ENCODE measurements around the gene NKD1. TPM values are rescaled to one million over a fixed set of nuclear protein-coding genes. Genes with fewer than 3 reads are reported as not detected.

NKD1 gene
- total RNA-seq, 1 donor from 2014 or later: 1.7 TPM

GRCh38 chr16:50566014-50566962 lies 18.1 kb downstream of the NKD1 start:
- Histone ChIP-seq H3K36me3 (no peaks in the 10 kb centered on the region), H3K9me3 (no peaks in the 10 kb centered on the region), H3K27me3 (no peaks in the 10 kb centered on the region), H3K4me3 (no peak overlapping the region), H3K4me1 (no peaks in the 10 kb centered on the region), H3K27ac (no peak overlapping the region)
- intact Hi-C loops (cut with DNase I): no loop called here
- DNase-seq (ENCODE audit: extremely low spot score in 2 of 2): no peak
- no peak for TF ChIP-seq POLR2AphosphoS5 (IDR thresholded peaks at IDR 0.05; ENCODE audit: insufficient read depth in 1 of 2, low read depth in 1 of 2)
- TF ChIP-seq POLR2A (IDR thresholded peaks at IDR 0.05): no peak
- no peak for TF ChIP-seq CTCF (IDR thresholded peaks at IDR 0.05)

GRCh38 chr16:50567651-50568050 lies 19.5 kb downstream of the NKD1 start:
- intact Hi-C loops (cut with DNase I): no loop called here
- Histone ChIP-seq H3K4me1 (no peaks in the 10 kb centered on the region), H3K9me3 (no peaks in the 10 kb centered on the region), H3K27me3 (no peaks in the 10 kb centered on the region), H3K36me3 (no peaks in the 10 kb centered on the region), H3K27ac (no peak overlapping the region), H3K4me3 (no peak overlapping the region)
- no peak for TF ChIP-seq CTCF (IDR thresholded peaks at IDR 0.05)
- no peak for TF ChIP-seq POLR2A (IDR thresholded peaks at IDR 0.05)
- TF ChIP-seq POLR2AphosphoS5 (IDR thresholded peaks at IDR 0.05; ENCODE audit: insufficient read depth in 1 of 2, low read depth in 1 of 2): no peak
- DNase-seq (ENCODE audit: extremely low spot score in 2 of 2): no peak

GRCh38 chr16:50568187-50568815 lies 20.1 kb downstream of the NKD1 start:
- no peak for TF ChIP-seq POLR2A (IDR thresholded peaks at IDR 0.05)
- TF ChIP-seq CTCF (IDR thresholded peaks at IDR 0.05): no peak
- no peak for TF ChIP-seq POLR2AphosphoS5 (IDR thresholded peaks at IDR 0.05; ENCODE audit: insufficient read depth in 1 of 2, low read depth in 1 of 2)
- Histone ChIP-seq H3K27ac (no peak overlapping the region), H3K4me1 (peaks cover 3% of the 10 kb centered on the region), H3K4me3 (no peak overlapping the region), H3K9me3 (no peaks in the 10 kb centered on the region), H3K27me3 (no peaks in the 10 kb centered on the region), H3K36me3 (no peaks in the 10 kb centered on the region)
- no peak for DNase-seq (ENCODE audit: extremely low spot score in 2 of 2)
- intact Hi-C loops (cut with DNase I): no loop called here

- intact Hi-C loops (cut with DNase I): loop anchor here (5.0 kb wide), 1 partner anchor 288 kb away; no protein-coding TSS in a partner anchor
- no peak overlapping the region for H3K4me3 ChIP-seq
- TF ChIP-seq POLR2AphosphoS5 (IDR thresholded peaks at IDR 0.05; ENCODE audit: insufficient read depth in 1 of 2, low read depth in 1 of 2): no peak
- TF ChIP-seq CTCF (IDR thresholded peaks at IDR 0.05): no peak
- TF ChIP-seq POLR2A (IDR thresholded peaks at IDR 0.05): no peak
- H3K36me3 ChIP-seq: no peaks in the 10 kb centered on the region
- DNase-seq (ENCODE audit: extremely low spot score in 2 of 2): no peak
- H3K9me3 ChIP-seq: no peaks in the 10 kb centered on the region
- no peaks in the 10 kb centered on the region for H3K27me3 ChIP-seq
- H3K4me1 ChIP-seq: peaks cover 23% of the 10 kb centered on the region
- no peak overlapping the region for H3K27ac ChIP-seq
Observed at GRCh38 chr16:50570354-50570753, 22.2 kb downstream of the NKD1 start.

Data from vagina (tissue), 2 donors.